Activated naive CD8-positive, alpha-beta T cell treated with anti-CD3 and anti-CD28 coated beads, Interleukin-2, amount 10 ng/mL, durations not matched to agents 7 days and 5 days (primary cell): ENCODE measurements around the gene GPR132. TPM values are rescaled to one million over a fixed set of nuclear protein-coding genes. Genes with fewer than 3 reads are reported as not detected.
A peak's percentile ranks its signal among the peaks of the same experiment; 100 is the strongest.

ENCODE experiments used
- ATAC-seq: fragments of 150-1000 bp; cut with Tn5 transposase; one replicate; pipeline ENCODE4 v1.10.0; 2021; ENCODE audit warnings: low read depth, moderate library complexity
- POLR2A ChIA-PET: fragments of 350-600 bp; sonication (Branson Sonifier 250); formaldehyde crosslinking; loops from one replicate; lab custom pipeline; 2021; ENCODE audit warnings: antibody characterized with exemption; lab: Charles Lee
- DNase-seq: peaks from one replicate; pipeline ENCODE4 v3.0.0; 2021
- H3K27ac Mint-ChIP-seq: one replicate; pipeline ENCODE4 v1.8.0; 2022; ENCODE audit warnings: mild to moderate bottlenecking, mixed read lengths
- H3K27me3 Mint-ChIP-seq: one replicate; pipeline ENCODE4 v1.8.0; 2022; ENCODE audit warnings: mild to moderate bottlenecking, moderate library complexity, mixed read lengths
- H3K36me3 Mint-ChIP-seq: one replicate; pipeline ENCODE4 v1.8.0; 2021; ENCODE audit warnings: mild to moderate bottlenecking, mixed read lengths
- H3K4me1 Mint-ChIP-seq: one replicate; pipeline ENCODE4 v1.8.0; 2021; ENCODE audit warnings: mixed read lengths
- H3K4me3 Mint-ChIP-seq: one replicate; pipeline ENCODE4 v1.8.0; 2022; ENCODE audit warnings: mild to moderate bottlenecking, moderate library complexity, mixed read lengths
- H3K9me3 Mint-ChIP-seq: one replicate; pipeline ENCODE4 v1.8.0; 2021; ENCODE audit warnings: mixed read lengths
- total RNA-seq, 2 experiments: library from RNA; stranded (reverse); gene quantifications; one replicate each; pipeline ENCODE4 v1.2.3, GENCODE V29; 2021

Gene GPR132
- total RNA-seq, 2 experiments from 2014 or later, result 43.5 to 46.6 TPM

GRCh38 chr14:105010891-105011291, 54.3 kb downstream of the GPR132 start:
- H3K4me3 Mint-ChIP-seq, result no peak overlapping the region

GRCh38 chr14:105010106-105010505, 55.1 kb downstream of the GPR132 start:
- POLR2A ChIA-PET, result no interaction called here
- no peaks in the 10 kb centered on the region for H3K27me3 Mint-ChIP-seq
- ATAC-seq, result no peak
- no peak overlapping the region for H3K27ac Mint-ChIP-seq
- no peak overlapping the region for H3K4me3 Mint-ChIP-seq
- no peak for DNase-seq
- H3K36me3 Mint-ChIP-seq, result peaks cover 12% of the 10 kb centered on the region
- peaks cover 11% of the 10 kb centered on the region for H3K4me1 Mint-ChIP-seq
- no peaks in the 10 kb centered on the region for H3K9me3 Mint-ChIP-seq

More at GRCh38 chr14:105010891-105011291, 54.3 kb downstream of the GPR132 start:
- Mint-ChIP-seq H3K36me3 (peaks cover 18% of the 10 kb centered on the region), H3K9me3 (no peaks in the 10 kb centered on the region), H3K27me3 (no peaks in the 10 kb centered on the region), H3K27ac (no peak overlapping the region), H3K4me1 (peaks cover 19% of the 10 kb centered on the region)
- ATAC-seq (no peak), DNase-seq (no peak)
- POLR2A ChIA-PET, result interaction anchor here (1.1 kb wide), 1 partner anchor 21 kb away, joined by 3 read pairs; no protein-coding TSS in a partner anchor

- DNase-seq, result no peak
- POLR2A ChIA-PET, result no interaction called here
- Mint-ChIP-seq H3K4me3 (no peak overlapping the region), H3K4me1 (peaks cover 2% of the 10 kb centered on the region), H3K36me3 (peaks cover 10% of the 10 kb centered on the region), H3K27ac (no peak overlapping the region), H3K9me3 (no peaks in the 10 kb centered on the region), H3K27me3 (no peaks in the 10 kb centered on the region)
- no peak for ATAC-seq
Measured at GRCh38 chr14:105007593-105008264, 57.5 kb downstream of the GPR132 start.

- Mint-ChIP-seq H3K27ac (no peak overlapping the region), H3K4me1 (peaks cover 2% of the 10 kb centered on the region), H3K36me3 (peaks cover 10% of the 10 kb centered on the region), H3K9me3 (no peaks in the 10 kb centered on the region), H3K4me3 (no peak overlapping the region), H3K27me3 (no peaks in the 10 kb centered on the region)
- DNase-seq, result no peak
- POLR2A ChIA-PET, result interaction anchor here (1.0 kb wide), 1 partner anchor 10 kb away, joined by 3 read pairs; no protein-coding TSS in a partner anchor
- ATAC-seq, result no peak
Measured at GRCh38 chr14:105006831-105007592, 58.2 kb downstream of the GPR132 start.

- H3K27ac Mint-ChIP-seq, result no peak overlapping the region
- no peak for DNase-seq
- POLR2A ChIA-PET, result interaction anchor here (0.8 to 1.0 kb wide), 4 partner anchors 9 to 14 kb away, joined by 3 to 4 read pairs (median 3); partner anchors contain the start of gene CDCA4
Measured at GRCh38 chr14:105005929-105006830, 59.0 kb downstream of the GPR132 start.

GRCh38 chr14:105005329-105005928, 59.8 kb downstream of the GPR132 start:
- Mint-ChIP-seq H3K9me3 (no peaks in the 10 kb centered on the region), H3K27ac (no peak overlapping the region), H3K4me1 (no peaks in the 10 kb centered on the region), H3K4me3 (no peak overlapping the region), H3K36me3 (peaks cover 5% of the 10 kb centered on the region), H3K27me3 (no peaks in the 10 kb centered on the region)
- DNase-seq (no peak), ATAC-seq (peak; percentile 24)
- POLR2A ChIA-PET, result interaction anchor here (0.8 to 1.2 kb wide), 4 partner anchors 13 to 16 kb away, joined by 3 to 7 read pairs (median 4); partner anchors contain the start of gene CDCA4

More at GRCh38 chr14:105005929-105006830, 59.0 kb downstream of the GPR132 start:
- Mint-ChIP-seq H3K9me3 (no peaks in the 10 kb centered on the region), H3K27me3 (no peaks in the 10 kb centered on the region), H3K36me3 (peaks cover 5% of the 10 kb centered on the region), H3K4me3 (no peak overlapping the region), H3K4me1 (no peaks in the 10 kb centered on the region)
- peak; percentile 9 for ATAC-seq

Other genes with a start within 250 kb of the GPR132 start
- 1 to 10 TPM; 5.7 to 6.3 TPM for gene CEP170B, start 200.2 kb downstream of the GPR132 start, total RNA-seq
- under 1 TPM in 1 of 2 experiments, not detected in 1; 0.06 TPM for gene PLD4, start 140.6 kb downstream of the GPR132 start, total RNA-seq
- under 1 TPM; 0.06 TPM for gene AHNAK2, start 87.1 kb downstream of the GPR132 start, total RNA-seq
- gene CLBA1, start 79.6 kb downstream of the GPR132 start, total RNA-seq, result 1 to 10 TPM; 1.2 TPM
- 10 to 100 TPM; 51.7 to 53.3 TPM for gene CDCA4, start 44.3 kb downstream of the GPR132 start, total RNA-seq
- gene JAG2, start 103.3 kb upstream of the GPR132 start, total RNA-seq, result 1 to 10 TPM; 1.8 to 3.2 TPM
- gene NUDT14, start 115.9 kb upstream of the GPR132 start, total RNA-seq, result 10 to 100 TPM; 23.3 to 28.0 TPM
- 10 to 100 TPM; 49.6 to 51.3 TPM for gene BTBD6, start 183.1 kb upstream of the GPR132 start, total RNA-seq
- gene BRF1, start 235.6 kb upstream of the GPR132 start, total RNA-seq, result 10 to 100 TPM; 49.5 to 50.4 TPM
- 10 to 100 TPM; 51.6 to 54.7 TPM for gene PACS2, start 249.3 kb upstream of the GPR132 start, total RNA-seq